ENCODE data around the gene EPN1. TPM values are rescaled to one million over a fixed set of nuclear protein-coding genes. Genes with fewer than 3 reads are reported as not detected.
A peak's percentile ranks its signal among the peaks of the same experiment; 100 is the strongest.

EPN1 gene
- total and polyA plus RNA-seq, 2 of the 8 experiments (the other 6 are each of a cell fraction or from before 2014, with no cell fraction given): 49.6 to 200 TPM

- Histone ChIP-seq H4K20me1 (replicated peaks in 1 of 2; ENCODE audit: control insufficient read depth in 1 of 2, insufficient read depth in 2 of 2, low read length in 2 of 2) (peaks cover 3 to 7% of the 10 kb centered on the region in 2 experiments), H3K4ac (replicated peaks; ENCODE audit: insufficient read length, low read depth, low read length) (no peak overlapping the region), H3K27me3 (replicated peaks in 1 of 4; ENCODE audit: control insufficient read depth in 3 of 4, extremely low read depth in 1 of 4, insufficient read depth in 3 of 4, low read length in 3 of 4) (no peaks in the 10 kb centered on the region), H2BK15ac (ENCODE audit: low read length) (no peak overlapping the region), H3K36me3 (ENCODE audit: control insufficient read depth in 2 of 4, insufficient read depth in 4 of 4, low read length in 3 of 4) (no peaks in the 10 kb centered on the region), H2BK12ac (ENCODE audit: low read depth, low read length) (no peak overlapping the region), H4K5ac (ENCODE audit: insufficient read length, low read depth, low read length) (no peak overlapping the region), H3K56ac (replicated peaks; ENCODE audit: insufficient read length, low read depth, low read length) (no peak overlapping the region), H4K8ac (ENCODE audit: extremely low read depth, insufficient read depth, low read length) (no peak overlapping the region), H3K79me1 (ENCODE audit: low read depth, low read length) (peaks cover 13% of the 10 kb centered on the region), H3K9ac (replicated peaks in 1 of 4; ENCODE audit: extremely low read depth in 1 of 4, low read depth in 3 of 4, low read length in 3 of 4) (no peak overlapping the region; a peak in 1 of 7 replicates), H2BK120ac (replicated peaks; ENCODE audit: low read depth, low read length) (no peak overlapping the region), H3K14ac (ENCODE audit: insufficient read length) (no peak overlapping the region), H3K9me3 (ENCODE audit: insufficient read depth in 2 of 2, low read depth in 1 of 2, low read length in 1 of 2) (no peaks in the 10 kb centered on the region), H3K23ac (ENCODE audit: insufficient read length) (no peak overlapping the region), H2AK5ac (ENCODE audit: low read depth, low read length) (no peak overlapping the region), H2BK20ac (ENCODE audit: low read length) (no peak overlapping the region), H4K91ac (replicated peaks; ENCODE audit: insufficient read length, low read length) (no peak overlapping the region), H3K79me2 (ENCODE audit: control insufficient read depth in 1 of 2, insufficient read depth in 2 of 2, low read length in 2 of 2) (peaks cover 4 to 22% of the 10 kb centered on the region in 2 experiments; a peak in 3 of 4 replicates), H3K4me2 (ENCODE audit: insufficient read depth in 1 of 2, low read depth in 2 of 2, low read length in 2 of 2) (no peak overlapping the region), H2BK5ac (ENCODE audit: low read depth, low read length) (no peak overlapping the region), H3K18ac (ENCODE audit: extremely low read depth, low read length) (no peak overlapping the region), H3K4me1 (replicated peaks in 1 of 4; ENCODE audit: control insufficient read depth in 3 of 4, insufficient read depth in 4 of 4, low read length in 3 of 4) (peaks cover 3 to 6% (median 6%) of the 10 kb centered on the region in 4 experiments; a peak in 6 of 7 replicates), H2AFZ (ENCODE audit: low read length) (peak overlapping the region; percentile 45; the same call in 1 of the 2 replicates), H3K4me3 (ENCODE audit: extremely low read depth in 1 of 4, insufficient read depth in 2 of 4, low read depth in 3 of 4, low read length in 4 of 4) (no peak overlapping the region), H3K23me2 (ENCODE audit: low read depth, low read length) (peaks cover 11% of the 10 kb centered on the region), H3K27ac (ENCODE audit: low read depth, low read length) (no peak overlapping the region)
- CTCF ChIA-PET (ENCODE audit: partially characterized antibody): interaction anchor here (0.5 to 5.3 kb wide), 49 partner anchors 10 to 1159 kb away, joined by 3 to 56 read pairs (median 4); partner anchors contain the start of genes CCDC106, CDC42EP5, FIZ1 and ZNF784
- FAIRE-seq: peak; percentile 28
- 46% methylated on average over 3 of the region's 3 CpGs; no CpG with 5 or more reads in 1 of the 2 experiments for WGBS, 2 experiments (ENCODE audit: extremely low coverage in 1 of 2, insufficient coverage in 1 of 2, insufficient read length in 1 of 2, insufficient replicate concordance in 2 of 2, low coverage in 1 of 2, low lambda C conversion rate in 2 of 2, missing lambda C conversion rate in 1 of 2)
- POLR2A ChIA-PET (ENCODE audit: partially characterized antibody): interaction anchor here (0.7 to 8.8 kb wide), 11 partner anchors 14 to 229 kb away, joined by 3 to 96 read pairs (median 4); partner anchors contain the start of genes CCDC106, FIZ1, NAT14 and ZNF524
- DNase-seq (ENCODE audit: low read depth in 1 of 2, low spot score in 2 of 2): peak in 1 of 2 experiments; percentile 94
- TF ChIP-seq POLR2A (IDR thresholded peaks at IDR 0.05; ENCODE audit: control extremely low read depth in 1 of 2, low read depth in 2 of 2, low read length in 2 of 2) (no peak), SIN3A (conservative IDR thresholded peaks at IDR 0.05 in 1 of 2, IDR thresholded peaks at IDR 0.05 in 1 of 2; ENCODE audit: low read depth in 1 of 2, low read length in 2 of 2) (peak in 1 of 2 experiments; percentile 77; a peak in 1 of 4 replicates), CTCF (IDR thresholded peaks at IDR 0.05; ENCODE audit: control extremely low read depth in 1 of 3, insufficient read depth in 1 of 3, low read depth in 1 of 3, low read length in 3 of 3) (peak; percentile 23 to 85 (median 83)), RAD21 (IDR thresholded peaks at IDR 0.05 in 1 of 2, conservative IDR thresholded peaks at IDR 0.05 in 1 of 2; ENCODE audit: low read depth in 2 of 2, low read length in 2 of 2) (peak; percentile 73 to 81)
Observed at GRCh38 chr19:55632463-55632834, 42.6 kb upstream of the EPN1 start.

All from H1 (cell line).